ENCODE data around the gene SORCS1.

SORCS1 gene

DNA sequence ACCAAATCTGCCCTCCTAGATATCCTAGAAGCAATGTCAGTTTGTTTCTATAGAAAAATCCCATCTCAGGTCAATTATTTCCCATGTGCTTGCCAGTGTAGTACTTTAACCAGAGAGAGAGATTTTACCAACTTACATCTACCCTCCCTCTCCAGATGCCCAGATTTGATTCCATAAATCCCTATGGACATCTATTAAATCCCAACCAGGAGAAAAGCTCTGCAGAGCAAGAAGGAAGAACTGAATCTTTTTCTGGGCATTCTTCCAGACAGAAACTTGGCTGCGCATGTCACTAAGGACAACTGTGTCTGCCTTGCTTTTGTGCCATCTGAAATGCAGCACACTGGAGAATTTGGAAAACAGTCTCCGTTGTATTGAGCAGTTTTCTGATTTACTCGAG, 597.6 kb downstream of the SORCS1 start:
- no peak for DNase-seq

DNA sequence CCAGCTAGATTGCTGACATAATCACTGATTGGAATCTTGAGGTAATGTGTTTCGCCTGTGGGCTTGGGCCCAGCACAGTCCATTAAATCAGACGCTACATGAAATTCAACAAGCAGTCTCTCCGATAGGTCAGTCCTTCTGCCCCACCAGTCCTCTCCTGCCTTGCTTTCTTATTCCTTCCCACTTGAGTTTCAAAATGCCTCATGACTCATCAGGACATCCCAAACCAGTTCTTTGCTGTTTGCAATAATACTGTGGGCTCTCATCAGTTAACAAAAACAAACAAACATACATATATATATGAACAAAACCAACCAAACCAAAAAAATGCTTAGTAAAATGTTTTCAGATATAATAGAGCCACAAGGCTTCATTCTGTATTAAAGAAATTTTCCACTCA, 599.0 kb downstream of the SORCS1 start:
- no peak for DNase-seq

DNA sequence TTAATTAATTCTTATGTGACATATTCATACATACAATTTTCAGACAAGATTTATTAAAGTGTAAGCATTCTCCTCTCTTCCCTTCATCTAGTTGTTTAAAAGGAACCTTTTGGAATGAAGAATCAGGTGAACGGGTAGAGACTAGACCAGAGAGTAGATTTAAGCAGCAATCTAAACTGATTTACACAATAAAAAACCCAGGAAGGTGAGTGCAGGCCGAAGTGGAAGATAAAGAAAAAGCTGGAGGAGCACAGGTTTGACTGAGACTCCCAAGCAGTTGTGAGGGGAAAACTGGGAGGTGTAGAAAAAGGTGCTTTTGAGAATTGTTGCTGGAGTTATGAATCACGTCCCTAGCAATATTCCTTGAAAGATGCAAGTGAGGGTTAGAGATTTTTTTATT, 601.1 kb downstream of the SORCS1 start:
- no peak for DNase-seq

DNA sequence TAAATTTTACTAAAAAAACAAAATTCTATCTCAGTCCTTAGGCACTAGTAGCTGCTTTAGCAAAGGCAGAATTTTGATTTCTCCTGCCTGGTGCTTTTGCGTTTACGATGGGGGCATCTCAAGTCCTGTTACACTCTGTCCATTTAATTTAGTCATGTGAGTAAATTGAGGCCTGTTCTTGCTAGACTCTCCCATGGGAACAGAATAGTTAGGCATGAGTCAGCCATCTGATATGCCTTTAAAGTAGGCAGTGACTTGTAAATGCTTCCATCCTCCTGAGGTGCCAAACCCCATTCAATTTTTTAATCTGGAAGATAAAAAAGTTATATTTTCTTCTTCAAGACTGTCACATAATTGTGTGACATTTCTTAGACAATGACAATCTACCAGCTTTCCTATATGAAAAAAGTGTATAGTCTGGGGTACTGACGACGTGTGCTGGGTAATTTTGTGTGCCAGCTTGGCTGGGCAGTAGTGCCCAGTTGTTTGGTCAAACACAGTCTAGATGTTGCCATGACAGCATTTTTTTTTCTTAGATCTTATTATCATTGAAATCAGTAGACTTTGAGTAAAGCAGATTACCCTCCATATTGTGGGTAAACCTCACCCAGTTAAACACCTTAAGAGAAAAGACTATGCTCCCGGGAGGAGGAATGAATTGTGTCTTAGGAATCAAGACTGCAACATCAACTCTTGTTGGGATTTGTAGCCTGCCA, 603.4 kb downstream of the SORCS1 start:
- DNase-seq: no peak

DNA sequence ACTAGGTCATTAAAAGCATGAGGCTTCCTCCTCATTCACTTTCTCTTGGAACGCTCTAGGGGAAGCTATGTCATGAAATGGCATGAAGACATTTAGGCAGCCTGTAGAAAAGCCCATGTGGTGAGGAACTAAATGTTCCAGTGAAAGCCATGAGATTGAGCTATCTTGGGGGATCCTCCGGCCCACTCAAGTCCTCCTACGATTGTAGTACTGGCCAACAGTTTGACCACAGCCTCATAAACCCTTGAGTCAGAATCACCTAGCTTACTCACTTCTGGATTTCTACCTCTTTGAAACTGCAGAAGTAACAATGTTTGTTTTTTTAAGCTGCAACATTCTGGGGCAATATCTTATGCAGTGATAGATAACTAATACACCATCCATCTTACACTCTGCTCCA, 605.1 kb downstream of the SORCS1 start:
- DNase-seq: no peak

DNA sequence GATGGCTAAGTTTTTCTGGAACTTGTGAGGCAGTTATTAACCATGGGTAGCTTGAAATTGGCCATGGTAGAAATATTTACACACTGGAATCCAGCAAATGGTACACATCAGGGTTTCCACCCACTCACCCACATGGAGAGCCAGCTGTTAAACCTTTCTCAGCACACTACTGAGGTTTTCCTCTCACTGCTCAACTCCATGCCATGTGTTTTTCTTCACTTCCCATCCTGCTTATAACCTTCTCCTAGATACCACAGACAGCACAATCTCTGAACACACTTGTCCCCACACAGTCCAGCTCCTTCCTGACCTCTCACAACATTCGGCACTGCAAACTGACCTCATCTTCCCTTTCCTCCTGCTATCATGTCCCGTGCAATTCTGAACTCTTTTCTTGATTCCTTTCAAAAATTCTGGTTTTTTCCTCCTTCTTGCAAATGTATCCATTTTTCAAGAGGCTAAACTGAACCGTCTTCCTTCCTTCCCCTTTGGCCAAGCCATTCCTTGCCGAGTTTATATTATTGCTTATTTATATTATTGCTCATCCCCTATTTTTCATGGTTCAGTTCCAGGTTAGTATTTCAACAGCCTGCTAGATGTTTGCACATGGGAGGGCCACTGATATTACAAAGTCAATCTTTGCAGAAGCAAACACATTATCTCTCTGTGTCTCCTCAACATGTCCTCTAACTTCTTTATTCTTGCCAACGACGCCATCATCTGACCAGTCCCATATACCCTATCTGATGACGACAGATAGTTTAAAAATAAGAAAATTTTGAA, 606.4 kb downstream of the SORCS1 start:
- no peak for DNase-seq

DNA sequence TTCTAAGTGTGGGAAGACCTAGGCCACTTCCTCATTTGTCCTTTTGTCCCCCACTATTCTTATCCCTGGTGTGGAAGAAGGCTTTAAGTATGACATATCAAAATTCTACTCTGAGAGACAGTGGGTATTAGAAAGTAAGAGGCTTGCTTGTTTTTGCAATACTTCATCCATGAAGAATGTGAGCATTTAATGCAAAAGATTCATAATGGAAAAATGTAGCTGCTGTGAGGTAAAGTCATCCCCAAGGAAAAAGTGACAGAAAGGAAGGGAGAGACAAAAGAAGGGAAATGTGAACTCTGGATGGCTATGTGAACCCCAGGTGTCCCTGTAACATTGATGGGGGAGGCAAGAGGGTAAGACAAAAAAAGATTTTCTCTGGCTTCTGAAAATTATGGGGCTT, 607.5 kb downstream of the SORCS1 start:
- DNase-seq: no peak

DNA sequence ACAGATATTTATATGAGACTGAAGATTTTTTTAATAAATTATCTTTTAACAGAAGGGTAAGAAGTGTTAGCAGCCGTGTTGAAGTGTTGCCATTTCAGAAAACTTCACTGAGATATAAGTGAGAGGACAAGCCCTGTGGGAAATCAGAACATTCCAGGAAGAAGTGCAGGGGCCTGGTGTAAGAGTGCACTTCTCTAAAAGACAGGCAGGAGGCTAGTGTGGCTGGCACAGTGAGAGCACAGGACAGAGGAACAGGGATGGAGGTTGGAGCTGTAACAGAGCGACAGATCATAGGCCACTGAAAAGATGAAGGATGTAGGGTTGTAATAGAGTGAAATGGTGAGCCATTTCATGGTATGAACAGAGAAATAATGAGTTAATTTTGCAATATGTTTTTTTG, 608.9 kb downstream of the SORCS1 start:
- DNase-seq: no peak

DNA sequence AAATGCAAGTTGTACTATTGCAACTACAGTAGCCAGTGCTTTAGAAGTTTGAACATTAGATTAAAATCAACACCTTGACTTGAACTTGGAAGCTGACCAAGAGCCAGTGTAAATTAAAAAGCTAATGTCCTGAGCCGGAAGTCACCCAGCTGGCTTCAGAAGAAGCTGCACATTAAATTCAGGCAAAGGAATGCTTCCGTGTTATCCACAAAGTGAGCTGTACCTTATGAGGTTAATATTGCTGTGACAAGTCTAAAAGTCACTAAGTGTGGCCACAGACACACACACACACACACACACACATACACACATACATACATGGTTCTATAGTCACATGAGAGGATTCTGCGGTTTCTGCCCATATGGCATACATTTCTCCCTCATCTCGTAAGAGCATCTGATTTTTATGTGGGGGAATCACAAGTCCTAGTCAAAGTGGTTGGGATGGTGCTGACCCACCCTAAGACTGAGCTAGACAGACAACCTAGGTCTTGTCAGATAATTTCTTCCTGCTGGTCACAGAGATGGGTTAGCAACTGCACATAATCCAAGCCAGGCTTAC, 612.9 kb downstream of the SORCS1 start:
- no peak for DNase-seq

DNA sequence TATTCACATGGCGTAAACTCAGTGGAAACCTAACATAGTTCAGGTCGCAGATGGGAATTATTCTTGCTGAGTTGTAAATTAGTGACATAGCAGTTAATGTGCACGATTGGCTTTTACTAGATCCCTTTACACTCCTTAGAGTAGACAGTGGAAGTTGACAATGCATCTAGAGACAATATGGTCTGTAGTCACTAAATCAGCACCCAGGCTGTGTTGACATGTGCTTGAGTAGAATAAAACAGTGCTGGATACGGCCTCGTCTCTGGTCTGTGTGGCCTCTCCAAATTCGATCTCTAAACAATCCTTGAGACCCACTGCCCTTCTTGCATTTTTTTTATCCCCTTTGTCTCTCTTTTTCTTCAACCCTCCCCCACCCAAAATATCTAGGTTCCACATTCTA, 615.7 kb downstream of the SORCS1 start:
- no peak for DNase-seq

DNA sequence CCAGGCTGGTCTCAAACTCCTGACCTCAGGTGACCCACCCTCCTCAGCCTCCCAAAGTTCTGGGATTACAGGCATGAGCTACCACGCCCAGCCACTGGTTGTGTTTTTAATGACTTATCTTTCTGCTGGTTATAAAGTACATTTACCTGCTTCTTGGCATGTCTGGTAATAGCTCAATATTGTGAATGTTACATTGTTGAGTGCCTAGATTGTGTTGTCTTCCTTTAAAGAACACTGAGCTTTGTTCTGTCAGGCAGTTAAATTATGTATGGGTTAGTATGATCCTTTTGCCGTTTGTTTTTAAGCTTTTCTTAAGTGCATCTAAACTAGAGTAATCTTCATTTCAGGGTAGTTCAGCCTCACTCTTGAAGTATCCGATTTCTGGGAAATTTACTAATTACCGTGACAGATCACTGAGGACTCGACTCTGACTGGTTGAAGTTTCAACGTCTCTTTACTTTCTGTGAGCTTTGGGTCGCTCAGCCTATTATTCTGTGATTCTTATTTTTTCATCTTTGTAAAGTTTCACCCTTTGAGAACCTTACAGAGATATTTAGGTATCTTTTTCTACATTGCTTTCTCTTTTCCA, 617.4 kb downstream of the SORCS1 start:
- no peak for DNase-seq

DNA sequence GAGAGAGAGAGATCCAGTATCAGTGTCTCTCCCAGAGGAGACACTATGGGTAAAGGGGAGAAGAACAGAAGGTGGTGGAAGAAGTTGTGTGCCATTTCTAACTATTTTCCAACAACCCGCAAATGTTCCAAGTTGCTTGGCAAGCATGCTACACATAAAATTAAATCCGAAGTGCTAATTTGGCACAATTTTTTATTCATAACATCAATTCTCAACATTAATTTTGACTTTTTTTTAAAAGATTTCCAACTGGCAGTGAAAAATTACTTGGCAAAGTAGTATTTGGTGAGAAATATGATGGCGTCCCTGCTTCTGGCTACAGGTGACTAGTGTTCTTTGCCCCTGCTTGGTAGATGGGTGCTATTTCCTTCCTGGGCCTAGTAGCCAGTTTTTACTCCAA, 622.0 kb downstream of the SORCS1 start:
- DNase-seq: no peak

DNA sequence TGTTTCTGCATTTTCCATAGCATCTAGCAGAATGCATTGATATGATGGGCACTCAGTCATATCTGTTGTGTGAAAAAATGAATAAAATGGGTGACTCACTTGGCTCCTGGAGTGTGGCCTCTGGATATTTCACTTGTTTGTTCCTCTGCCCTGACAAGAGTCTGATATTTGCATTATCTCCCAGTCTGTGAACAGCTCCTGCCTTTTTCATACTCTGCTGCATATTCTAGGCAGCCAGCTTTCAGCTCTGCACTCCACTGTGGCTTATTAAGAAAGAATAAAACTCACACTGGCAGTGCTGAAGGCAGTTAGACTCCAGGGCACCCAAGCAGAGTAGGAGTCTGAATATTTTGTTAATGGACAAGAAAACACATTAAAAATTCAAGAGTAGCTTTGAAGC, 623.9 kb downstream of the SORCS1 start:
- DNase-seq: no peak

DNA sequence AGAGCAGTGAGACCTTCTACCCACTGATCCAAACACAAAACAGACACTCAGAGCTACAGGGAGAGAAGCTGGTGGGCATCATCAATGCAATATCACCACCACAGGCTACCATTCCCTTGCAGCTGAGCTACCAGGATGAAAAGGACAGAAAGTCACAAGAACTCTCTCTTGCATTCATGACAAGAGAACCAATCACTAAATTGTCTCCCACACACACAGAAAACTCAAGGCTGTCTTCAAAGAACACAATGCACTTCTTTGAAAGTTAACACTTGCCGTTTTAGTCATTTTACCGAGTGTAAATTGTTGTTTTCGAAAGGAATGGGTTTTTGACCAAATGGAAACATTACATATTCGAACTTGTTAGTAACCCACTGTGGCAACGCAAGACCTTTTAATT, 626.6 kb downstream of the SORCS1 start:
- no peak for DNase-seq

DNA sequence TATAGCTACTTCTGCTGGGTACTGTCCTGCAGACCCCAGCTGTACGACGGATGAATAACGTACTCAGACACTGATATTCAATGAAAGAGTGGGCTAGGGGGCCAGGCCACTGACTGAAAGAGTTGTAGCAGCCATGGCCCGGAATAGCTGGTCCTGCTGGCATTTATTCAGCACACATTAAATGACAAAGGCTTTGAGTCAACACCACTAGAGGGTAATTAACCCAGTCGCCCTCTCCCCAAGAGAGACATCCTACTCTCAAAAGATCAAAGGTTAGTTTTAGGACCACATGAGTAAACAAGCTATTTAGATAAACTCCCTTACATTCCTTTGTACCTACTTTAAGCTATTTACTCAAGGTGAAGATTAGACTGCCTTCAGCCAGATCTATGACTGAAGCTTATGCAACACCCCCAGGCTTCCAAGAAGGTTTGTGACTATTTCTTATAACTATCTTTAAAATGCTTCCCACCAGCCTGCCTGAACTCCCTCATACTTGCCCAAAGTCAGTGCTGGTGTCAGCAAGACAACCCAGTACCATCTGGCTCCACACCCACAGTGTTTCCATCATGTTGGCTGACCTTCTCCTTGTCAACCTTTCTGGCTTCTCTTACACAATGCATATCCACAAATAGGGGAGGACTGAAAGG, 629.1 kb downstream of the SORCS1 start:
- no peak for DNase-seq

DNA sequence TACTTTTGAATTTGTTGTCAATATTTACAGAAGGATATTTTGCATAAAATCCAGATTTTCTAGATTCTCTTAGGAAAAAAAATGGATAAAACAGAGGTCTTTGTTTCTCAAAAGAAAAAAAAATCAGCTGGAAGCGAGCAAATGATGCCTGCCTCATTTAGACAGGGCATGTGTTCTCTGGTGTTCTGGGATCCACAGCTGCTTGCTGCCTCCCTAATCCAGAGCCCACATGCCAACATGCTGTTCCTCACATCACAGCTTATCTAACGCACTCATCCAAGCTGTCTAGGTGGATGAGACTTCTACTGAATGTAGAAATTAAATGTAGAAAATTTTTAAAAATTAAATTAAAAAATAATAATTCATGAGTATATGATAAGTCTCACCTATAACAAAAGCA, 630.1 kb downstream of the SORCS1 start:
- DNase-seq: no peak

DNA sequence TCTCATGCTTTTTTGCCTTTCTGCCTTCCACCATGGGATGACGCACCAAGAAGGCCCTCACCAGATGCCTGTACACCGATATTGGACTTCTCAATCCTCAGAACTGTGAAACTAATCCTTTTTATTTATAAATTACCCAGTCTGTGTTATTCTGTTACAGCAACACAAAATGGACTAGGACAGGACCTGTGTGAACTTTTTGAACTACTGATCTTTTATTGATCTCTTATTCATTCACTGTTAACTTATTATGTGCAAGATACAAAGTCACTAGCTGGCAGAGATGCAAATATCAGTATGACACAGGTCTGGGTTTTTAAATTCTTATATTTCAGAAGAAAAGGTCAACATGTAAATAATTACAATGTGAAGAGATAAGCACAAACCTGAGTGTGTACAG, 635.8 kb downstream of the SORCS1 start:
- no peak for DNase-seq

DNA sequence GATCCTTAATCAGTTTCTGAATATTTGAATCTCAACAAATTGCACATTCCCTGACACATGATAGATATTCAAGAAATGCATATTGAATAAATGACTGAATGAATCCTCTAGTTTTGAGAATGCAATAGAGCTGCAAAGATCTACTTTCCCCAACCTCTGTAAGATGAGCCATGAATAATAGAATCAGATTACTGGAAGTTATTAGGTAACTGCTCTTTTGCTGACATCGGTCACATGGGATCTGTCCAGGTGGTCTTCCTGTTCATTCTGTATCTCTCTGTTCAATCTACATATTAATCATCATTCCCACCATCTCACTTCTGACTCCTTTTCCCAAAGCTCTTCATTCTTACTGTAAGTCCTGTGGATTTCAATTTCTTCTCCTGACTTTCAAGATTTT, 638.7 kb downstream of the SORCS1 start:
- no peak for DNase-seq
